Left lung (tissue), 10 donors: Measurements from ENCODE around the gene ATL2. TPM values are rescaled to one million over a fixed set of nuclear protein-coding genes. Genes with fewer than 3 reads are reported as not detected.

Experiments used
- ATAC-seq: fragments of 200-7000 bp; cut with Tn5 transposase; one replicate; pipeline ENCODE4 v1.9.1; 2020; ENCODE audit warnings: moderate library complexity
- DNase-seq, 4 donors: peaks; one replicate each; pipeline ENCODE4 v3.0.0-alpha.2; 2013 to 2020
- H3K27ac ChIP-seq, 2 donors: fragments of 200-600 bp; sonication (generic) in 1 of 2; one replicate each; pipeline versions ENCODE4 v1.5.0 to v1.8.0; 2020 to 2021
- H3K27me3 ChIP-seq, 2 donors: fragments of 200-600 bp; sonication (generic) in 1 of 2; one replicate each; pipeline versions ENCODE4 v1.5.0 to v1.8.0; 2020 to 2021
- H3K36me3 ChIP-seq, 2 donors: fragments of 200-600 bp; sonication (generic) in 1 of 2; one replicate each; pipeline versions ENCODE4 v1.5.0 to v1.8.0; 2020 to 2021
- H3K4me1 ChIP-seq, 2 donors: fragments of 200-600 bp; one replicate each; pipeline ENCODE4 v1.8.0; 2021
- H3K4me3 ChIP-seq, 2 donors: fragments of 200-600 bp; sonication (generic) in 1 of 2; one replicate each; pipeline versions ENCODE4 v1.5.0 to v1.8.0; 2020 to 2021; ENCODE audit warnings: mild to moderate bottlenecking in 1 of 2
- H3K9me3 ChIP-seq, 2 donors: fragments of 200-600 bp; sonication (generic) in 1 of 2; one replicate each; pipeline versions ENCODE4 v1.5.0 to v1.8.0; 2020 to 2021
- CTCF ChIP-seq, 2 donors: fragments of 200-600 bp; sonication (generic) in 1 of 2; IDR thresholded peaks; one replicate each; pipeline versions ENCODE4 v1.5.0 to v1.8.0; 2021; ENCODE audit warnings: antibody characterized with exemption in 2 of 2
- intact Hi-C, 2 donors: fragments of 100-400 bp; cut with DNase I; formaldehyde crosslinking; loops; one replicate each; pipeline versions ENCODE4 v1.11.2 to v1.14.2; 2022
- polyA plus RNA-seq, 6 donors: library from polyadenylated mRNA; unstranded; fragments of 120-200 nt; gene quantifications; one replicate each; pipeline ENCODE4 v1.2.1, GENCODE V29; 2013; ENCODE audit not compliant: insufficient read length in 6 of 6
- total RNA-seq, 2 donors: library from RNA; stranded (reverse); fragmentation: NEBNext Ultra II Directional; extraction: Animal tissue kit (Norgen Biotek cat#: 25700); gene quantifications; one replicate each; pipeline ENCODE4 v1.2.1, GENCODE V29; 2021
- donor health status: DM: no; HTN: yes; CAD: no.
- donor health status: DM: no; HTN: no; CAD: no.

ATL2 gene
- total and polyA plus RNA-seq, 8 donors = 42.2 to 77.0 (median 69.2) TPM

GRCh38 chr2:38352336-38352735 is 24.7 kb downstream of the ATL2 start:
- H3K27me3 ChIP-seq = no peaks in the 10 kb centered on the region
- no peaks in the 10 kb centered on the region for H3K9me3 ChIP-seq
- no peak for ATAC-seq
- no peak for DNase-seq
- H3K36me3 ChIP-seq = peaks cover 0 to 10% of the 10 kb centered on the region in 2 donors
- intact Hi-C loops = no loop called here
- H3K27ac ChIP-seq = no peak overlapping the region
- H3K4me1 ChIP-seq = peaks cover 0 to 4% of the 10 kb centered on the region in 2 donors
- H3K4me3 ChIP-seq = no peak overlapping the region
- no peak for TF ChIP-seq CTCF (IDR thresholded peaks at IDR 0.05)

- no peak overlapping the region for H3K4me3 ChIP-seq
- H3K4me1 ChIP-seq = no peaks in the 10 kb centered on the region
- no peak for TF ChIP-seq CTCF (IDR thresholded peaks at IDR 0.05)
- DNase-seq (no peak), ATAC-seq (no peak)
- H3K36me3 ChIP-seq = peaks cover 0 to 34% of the 10 kb centered on the region in 2 donors
- H3K27me3 ChIP-seq = no peaks in the 10 kb centered on the region
- no peak overlapping the region for H3K27ac ChIP-seq
- H3K9me3 ChIP-seq = no peaks in the 10 kb centered on the region
- intact Hi-C loops = no loop called here
Measured at GRCh38 chr2:38345323-38346038, 31.6 kb downstream of the ATL2 start.

GRCh38 chr2:38344813-38345212 is 32.3 kb downstream of the ATL2 start:
- peaks cover 0 to 34% of the 10 kb centered on the region in 2 donors for H3K36me3 ChIP-seq
- no peak overlapping the region for H3K4me3 ChIP-seq
- no peak for ATAC-seq
- intact Hi-C loops = no loop called here
- H3K4me1 ChIP-seq = no peaks in the 10 kb centered on the region
- no peak overlapping the region for H3K27ac ChIP-seq
- no peaks in the 10 kb centered on the region for H3K27me3 ChIP-seq
- TF ChIP-seq CTCF (IDR thresholded peaks at IDR 0.05) = no peak
- no peak for DNase-seq
- H3K9me3 ChIP-seq = no peaks in the 10 kb centered on the region

GRCh38 chr2:38343212-38343611 is 33.9 kb downstream of the ATL2 start:
- no peak overlapping the region for H3K4me3 ChIP-seq
- no peaks in the 10 kb centered on the region for H3K27me3 ChIP-seq
- no peak for TF ChIP-seq CTCF (IDR thresholded peaks at IDR 0.05)
- H3K36me3 ChIP-seq = peaks cover 0 to 44% of the 10 kb centered on the region in 2 donors
- ATAC-seq (no peak), DNase-seq (no peak)
- no peaks in the 10 kb centered on the region for H3K9me3 ChIP-seq
- intact Hi-C loops = no loop called here
- H3K27ac ChIP-seq = no peak overlapping the region
- H3K4me1 ChIP-seq = no peaks in the 10 kb centered on the region

- no peak for ATAC-seq
- Histone ChIP-seq H3K27ac (no peak overlapping the region), H3K4me1 (no peaks in the 10 kb centered on the region), H3K9me3 (no peaks in the 10 kb centered on the region), H3K4me3 (no peak overlapping the region), H3K36me3 (peaks cover 0 to 44% of the 10 kb centered on the region in 2 donors), H3K27me3 (no peaks in the 10 kb centered on the region)
- intact Hi-C loops = no loop called here
- TF ChIP-seq CTCF (IDR thresholded peaks at IDR 0.05) = no peak
- DNase-seq = no peak
Measured at GRCh38 chr2:38336621-38337020, 40.5 kb downstream of the ATL2 start.
